HG03469 (cell line): ENCODE data around the gene TMC1.
A peak's percentile ranks its signal among the peaks of the same experiment; 100 is the strongest.
"Not testable (repeated sequence)": the region's sequence is repeated elsewhere in the genome, so short reads cannot be mapped to it uniquely, and the experiment has no call there.

Experiments used
- ATAC-seq: cut with Tn5 transposase; IDR thresholded peaks from one replicate; pipeline ENCODE4 v1.9.1; 2021; ENCODE audit warnings: mild to moderate bottlenecking, moderate library complexity, moderate number of reproducible peaks; ENCODE audit not compliant: unreplicated experiment

The TMC1 gene

GRCh38 chr9:72521416-72521815 is at the start of gene TMC1:
Gene TMC1, plus strand, starts transcription at chr9:72521608. Its CDS starts 127,041 bp downstream, at chr9:72648649.
- ATAC-seq = not testable (repeated sequence)

DNA sequence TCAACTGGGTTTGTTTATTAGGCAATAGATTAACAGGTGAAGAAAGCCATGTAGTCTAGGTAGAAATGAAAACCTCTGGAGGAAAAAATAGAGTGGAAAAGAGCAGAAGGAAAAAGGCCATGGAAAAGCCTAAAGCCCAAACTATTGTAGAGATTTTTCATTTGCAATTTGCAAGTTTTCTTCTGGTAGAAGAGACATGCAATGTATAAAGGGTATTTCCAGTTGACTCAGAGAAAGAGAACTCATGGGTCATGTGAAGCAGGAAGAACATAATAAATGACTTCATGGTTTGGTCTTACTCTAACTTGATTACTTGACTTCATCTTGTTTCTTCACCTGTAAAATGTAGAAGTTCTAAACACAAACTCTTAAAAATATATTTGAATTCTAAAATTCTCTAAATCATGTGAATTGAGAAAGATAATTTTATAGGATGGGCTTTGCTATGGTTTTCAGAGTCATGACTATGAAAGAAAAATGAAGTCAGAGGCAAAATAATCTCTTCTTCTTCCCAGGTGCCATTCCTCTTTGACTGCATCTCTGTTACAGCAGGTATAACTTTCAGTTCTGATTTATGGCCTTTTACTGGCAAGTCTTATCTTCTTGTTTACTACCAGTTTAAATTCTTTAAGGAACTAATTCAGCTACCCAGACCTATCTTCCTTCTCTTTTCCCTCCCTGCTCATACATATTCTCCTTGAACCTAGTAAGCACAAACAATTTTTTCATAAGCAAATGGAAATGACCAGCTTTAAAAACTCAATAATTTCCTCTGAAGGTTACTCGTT is 47.7 kb upstream of the TMC1 start:
- ATAC-seq = peak; percentile 92

DNA sequence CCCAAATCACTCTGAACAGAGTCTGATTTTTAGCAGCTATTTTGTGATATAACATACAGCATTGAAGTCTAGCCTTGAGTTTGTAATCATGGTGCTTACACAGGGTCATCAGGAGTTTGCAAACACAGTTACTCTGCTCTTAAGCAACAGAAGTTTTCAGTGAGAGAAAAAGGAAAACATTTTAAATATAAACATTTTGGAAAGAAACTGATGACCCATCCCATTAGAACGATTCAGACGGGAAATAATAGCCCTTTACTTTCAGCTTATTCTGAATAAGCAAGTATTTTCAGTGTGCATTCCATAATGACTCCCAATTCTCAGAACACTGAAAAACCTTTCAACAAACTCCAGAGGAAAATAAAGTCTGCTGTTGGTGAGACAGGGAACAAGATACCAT is 46.7 kb upstream of the TMC1 start:
- no peak for ATAC-seq

- ATAC-seq = no peak
Observed at GRCh38 chr9:72476100-72476499, 45.3 kb upstream of the TMC1 start.

- ATAC-seq = no peak
Observed at GRCh38 chr9:72476617-72477437, 44.6 kb upstream of the TMC1 start.

GRCh38 chr9:72477930-72478518 is 43.4 kb upstream of the TMC1 start:
- no peak for ATAC-seq

DNA sequence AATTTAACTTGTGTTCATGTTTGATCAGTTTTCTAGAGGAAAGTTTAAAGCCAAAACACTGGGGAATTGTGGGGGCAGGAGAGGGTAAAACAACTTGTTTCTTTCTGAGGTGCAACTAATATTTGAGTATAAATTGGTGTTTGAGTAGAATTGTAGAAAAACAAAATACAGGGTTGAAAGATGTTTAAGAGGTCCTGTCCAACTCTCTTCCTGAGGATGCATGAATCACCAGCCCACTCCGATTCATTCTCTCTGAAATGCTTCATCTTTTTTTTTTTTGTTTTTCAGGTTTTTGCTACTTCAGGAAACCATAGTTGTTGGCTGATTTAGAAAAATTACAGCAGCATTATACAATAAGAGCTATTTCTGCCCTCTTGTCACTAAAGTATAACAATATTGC is 42.4 kb upstream of the TMC1 start:
- ATAC-seq = no peak

- ATAC-seq = not testable (repeated sequence)
Observed at GRCh38 chr9:72480261-72480660, 41.1 kb upstream of the TMC1 start.

- ATAC-seq = no peak
Observed at GRCh38 chr9:72480921-72481320, 40.5 kb upstream of the TMC1 start.

DNA sequence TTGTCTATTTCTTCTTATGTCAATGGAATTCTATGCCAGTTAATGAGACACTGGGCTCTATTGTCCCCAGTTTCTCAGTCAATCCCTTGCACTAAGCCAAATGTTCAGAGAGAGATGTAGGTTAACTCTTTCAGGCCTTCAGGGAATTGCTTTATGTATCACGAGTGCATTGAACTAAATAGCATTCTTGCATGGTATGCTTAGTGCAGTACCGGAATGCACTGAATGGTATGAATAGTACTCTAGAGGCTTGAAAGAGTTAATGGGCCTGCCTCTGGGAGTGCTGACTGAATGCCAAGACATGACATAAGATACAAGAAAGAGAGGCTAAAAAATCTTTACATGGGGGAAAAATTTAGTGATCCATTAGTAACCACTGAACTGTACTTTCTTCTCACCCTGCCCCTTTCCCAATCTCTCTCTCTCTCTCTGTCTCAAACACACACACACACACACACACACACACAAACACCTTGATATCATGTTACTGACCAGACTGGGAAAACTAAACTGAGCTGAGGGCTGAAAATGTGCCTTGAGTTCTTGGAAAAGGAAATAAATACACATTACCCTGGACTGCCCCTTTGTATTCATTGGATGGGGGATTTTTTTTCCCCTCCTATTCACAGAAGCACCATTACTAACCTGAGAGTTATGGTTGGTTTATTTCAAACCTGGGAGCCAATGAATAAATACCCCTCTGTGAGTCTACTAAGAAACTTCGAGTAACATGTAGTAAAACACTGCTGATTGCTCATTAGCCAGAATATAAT is 35.4 kb upstream of the TMC1 start:
- no peak for ATAC-seq

DNA sequence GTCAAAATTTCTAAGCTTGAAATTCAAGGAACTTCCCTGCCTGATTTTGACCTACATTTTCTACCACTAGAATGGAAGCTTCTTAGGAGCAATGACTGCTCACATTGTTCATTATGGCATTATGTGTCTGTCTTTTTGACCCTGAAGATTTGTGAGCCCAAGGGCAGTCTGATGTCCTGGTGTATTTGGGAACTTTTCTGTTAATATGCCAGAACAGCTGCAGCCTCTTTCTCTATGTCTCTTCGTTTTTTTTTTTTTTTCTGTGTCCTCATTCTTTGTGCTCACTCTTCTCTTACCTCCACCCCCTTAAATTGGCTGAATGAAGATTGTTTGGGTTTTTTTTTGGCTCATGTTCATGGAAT is 34.8 kb upstream of the TMC1 start:
- no peak for ATAC-seq

GRCh38 chr9:72487665-72488064 is 33.7 kb upstream of the TMC1 start:
- ATAC-seq = not testable (repeated sequence)

- no peak for ATAC-seq
Observed at GRCh38 chr9:72489986-72490385, 31.4 kb upstream of the TMC1 start.

DNA sequence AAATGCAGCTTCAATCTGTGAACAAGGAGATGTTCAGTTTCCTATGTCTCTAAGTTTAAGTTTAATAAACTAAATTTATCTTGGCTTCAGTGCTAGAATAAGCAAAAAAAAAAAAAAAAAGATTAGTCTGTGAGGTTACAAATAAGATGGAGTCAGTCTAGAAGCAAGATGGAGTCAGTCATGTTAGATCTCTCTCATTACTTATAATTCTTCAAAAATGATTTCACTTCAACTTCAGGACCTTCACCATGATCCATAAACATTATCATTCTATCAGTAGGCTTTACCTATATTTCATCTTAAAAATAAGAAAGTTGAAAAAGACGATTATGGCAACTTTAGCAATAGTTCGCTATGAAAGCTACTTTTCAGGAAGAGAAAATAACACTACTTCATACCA is 30.2 kb upstream of the TMC1 start:
- no peak for ATAC-seq

- no peak for ATAC-seq
Observed at GRCh38 chr9:72494051-72494450, 27.4 kb upstream of the TMC1 start.

GRCh38 chr9:72497447-72498046 is 23.9 kb upstream of the TMC1 start:
- no peak for ATAC-seq

GRCh38 chr9:72506615-72507014 is 14.8 kb upstream of the TMC1 start:
- no peak for ATAC-seq

GRCh38 chr9:72509053-72509452 is 12.4 kb upstream of the TMC1 start:
- no peak for ATAC-seq

- peak; percentile 94 for ATAC-seq
Observed at GRCh38 chr9:72509635-72510034, 11.8 kb upstream of the TMC1 start.

DNA sequence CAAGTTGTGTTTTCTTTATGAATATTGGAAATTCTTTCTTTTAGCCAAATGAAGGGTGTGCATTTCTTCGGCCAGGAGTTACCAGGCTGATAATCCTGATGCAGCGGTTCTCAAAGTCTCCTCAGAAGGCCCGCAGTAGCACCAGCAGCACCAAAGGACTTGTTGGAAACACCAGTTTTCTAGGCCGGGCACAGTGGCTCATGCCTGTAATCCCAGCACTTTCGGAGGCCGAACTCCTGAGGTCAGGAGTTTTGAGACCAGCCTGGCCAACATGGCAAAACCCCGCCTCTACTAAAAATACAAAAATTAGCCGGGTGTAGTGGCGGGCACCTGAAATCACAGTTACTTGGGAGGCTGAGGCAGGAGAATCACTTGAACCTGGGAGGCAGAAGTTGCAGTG is 397 bp upstream of the TMC1 start:
- not testable (repeated sequence) for ATAC-seq
